ENCODE measurements around the gene TRIM14. TPM values are rescaled to one million over a fixed set of nuclear protein-coding genes. Genes with fewer than 3 reads are reported as not detected.

The TRIM14 gene
- total and polyA plus RNA-seq, 2 donors (not counting 1 experiment from before 2014, with no cell fraction given), result 22.5 to 23.9 TPM

GRCh38 chr9:98144631-98145030 is 25.6 kb upstream of the TRIM14 start:
- no peak overlapping the region for H3K4me3 Mint-ChIP-seq
- WGBS (ENCODE audit: insufficient coverage), result 66% methylated on average over 2 of the region's 3 CpGs
- TF ChIP-seq EZH2 (IDR thresholded peaks at IDR 0.05; ENCODE audit: borderline replicate concordance, insufficient read depth, low read depth, low read length, poor library complexity, severe bottlenecking), result no peak
- TF ChIP-seq, protein P1, sequence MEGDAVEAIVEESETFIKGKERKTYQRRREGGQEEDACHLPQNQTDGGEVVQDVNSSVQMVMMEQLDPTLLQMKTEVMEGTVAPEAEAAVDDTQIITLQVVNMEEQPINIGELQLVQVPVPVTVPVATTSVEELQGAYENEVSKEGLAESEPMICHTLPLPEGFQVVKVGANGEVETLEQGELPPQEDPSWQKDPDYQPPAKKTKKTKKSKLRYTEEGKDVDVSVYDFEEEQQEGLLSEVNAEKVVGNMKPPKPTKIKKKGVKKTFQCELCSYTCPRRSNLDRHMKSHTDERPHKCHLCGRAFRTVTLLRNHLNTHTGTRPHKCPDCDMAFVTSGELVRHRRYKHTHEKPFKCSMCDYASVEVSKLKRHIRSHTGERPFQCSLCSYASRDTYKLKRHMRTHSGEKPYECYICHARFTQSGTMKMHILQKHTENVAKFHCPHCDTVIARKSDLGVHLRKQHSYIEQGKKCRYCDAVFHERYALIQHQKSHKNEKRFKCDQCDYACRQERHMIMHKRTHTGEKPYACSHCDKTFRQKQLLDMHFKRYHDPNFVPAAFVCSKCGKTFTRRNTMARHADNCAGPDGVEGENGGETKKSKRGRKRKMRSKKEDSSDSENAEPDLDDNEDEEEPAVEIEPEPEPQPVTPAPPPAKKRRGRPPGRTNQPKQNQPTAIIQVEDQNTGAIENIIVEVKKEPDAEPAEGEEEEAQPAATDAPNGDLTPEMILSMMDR (IDR thresholded peaks at IDR 0.05), result no peak
- H4K20me1 ChIP-seq (ENCODE audit: control insufficient read depth, insufficient read depth, low read length, poor library complexity, severe bottlenecking), result no peaks in the 10 kb centered on the region
- no peak overlapping the region for H3K27ac ChIP-seq (ENCODE audit: low read length in 2 of 2)
- no peak overlapping the region for H3K9ac ChIP-seq (ENCODE audit: low read length)
- no peaks in the 10 kb centered on the region for H3K79me2 ChIP-seq (ENCODE audit: control insufficient read depth, insufficient read depth, low read length)
- no peak overlapping the region for H3K4me2 ChIP-seq (replicated peaks; ENCODE audit: low read depth, low read length, poor library complexity, severe bottlenecking)
- no peaks in the 10 kb centered on the region for H3K36me3 ChIP-seq (replicated peaks in 1 of 2; ENCODE audit: control extremely low read depth in 1 of 2, control insufficient read depth in 1 of 2, extremely low read depth in 1 of 2, insufficient read depth in 2 of 2, low read length in 1 of 2)
- no peaks in the 10 kb centered on the region for H3K27me3 Mint-ChIP-seq
- H3K9me3 Mint-ChIP-seq (ENCODE audit: insufficient read depth), result no peaks in the 10 kb centered on the region
- H3K9me3 ChIP-seq (ENCODE audit: control extremely low read depth in 1 of 3, control insufficient read depth in 2 of 3, insufficient read depth in 1 of 3, low read length in 2 of 3), result no peaks in the 10 kb centered on the region
- H3K27me3 ChIP-seq (replicated peaks in 1 of 4; ENCODE audit: control extremely low read depth in 1 of 4, control insufficient read depth in 3 of 4, insufficient read depth in 4 of 4, low read length in 3 of 4), result no peaks in the 10 kb centered on the region
- no peak overlapping the region for H2AFZ ChIP-seq (ENCODE audit: insufficient read depth, low read depth, low read length, poor library complexity, severe bottlenecking)
- peaks cover 8% of the 10 kb centered on the region for H3K4me1 Mint-ChIP-seq
- peaks cover 9 to 11% of the 10 kb centered on the region in 2 donors for H3K4me1 ChIP-seq (ENCODE audit: control insufficient read depth in 2 of 2, insufficient read depth in 2 of 2, low read length in 2 of 2)
- ChIA-PET CTCF (no interaction called here), POLR2A (no interaction called here)
- H3K27ac Mint-ChIP-seq, result no peak overlapping the region
- intact Hi-C loops (cut with micrococcal nuclease), result no loop called here
- no peak for DNase-seq
- no peak for ATAC-seq (ENCODE audit: low read depth)
- no peak overlapping the region for H3K4me3 ChIP-seq (ENCODE audit: control extremely low read depth in 1 of 5, extremely low read depth in 1 of 5, insufficient read depth in 1 of 5, low read depth in 2 of 5, low read length in 4 of 5)

DNA sequence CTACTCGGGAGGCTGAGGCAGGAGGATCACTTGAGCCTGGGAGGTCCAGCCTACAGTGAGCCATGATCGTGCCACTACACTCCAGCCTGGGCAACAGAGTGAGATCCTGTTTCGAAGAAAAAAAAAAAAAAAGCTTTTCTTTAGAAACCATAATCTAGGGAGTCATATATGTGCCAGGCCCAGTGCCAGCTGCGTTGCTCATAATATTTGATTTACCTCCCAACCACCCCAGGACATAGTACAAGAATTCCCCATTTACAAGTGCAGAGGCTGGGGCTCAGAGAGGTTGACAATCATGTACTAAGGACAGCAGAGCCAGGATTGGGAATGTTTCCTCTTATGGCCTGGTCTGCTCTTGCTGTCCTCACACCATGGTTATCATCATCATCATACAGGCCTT is 25.1 kb upstream of the TRIM14 start:
- Mint-ChIP-seq H3K9me3 (ENCODE audit: insufficient read depth) (no peaks in the 10 kb centered on the region), H3K27me3 (no peaks in the 10 kb centered on the region), H3K4me1 (peaks cover 8% of the 10 kb centered on the region), H3K4me3 (no peak overlapping the region), H3K27ac (no peak overlapping the region)
- no peaks in the 10 kb centered on the region for H3K27me3 ChIP-seq (replicated peaks in 1 of 4; ENCODE audit: control extremely low read depth in 1 of 4, control insufficient read depth in 3 of 4, insufficient read depth in 4 of 4, low read length in 3 of 4)
- no peaks in the 10 kb centered on the region for H3K79me2 ChIP-seq (ENCODE audit: control insufficient read depth, insufficient read depth, low read length)
- DNase-seq (no peak), ATAC-seq (ENCODE audit: low read depth) (no peak)
- ChIA-PET POLR2A (interaction anchor here (0.5 kb wide), 1 partner anchor 13 kb away, joined by 3 read pairs; no protein-coding TSS in a partner anchor), CTCF (no interaction called here)
- no peak overlapping the region for H3K4me3 ChIP-seq (ENCODE audit: control extremely low read depth in 1 of 5, extremely low read depth in 1 of 5, insufficient read depth in 1 of 5, low read depth in 2 of 5, low read length in 4 of 5)
- peaks cover 9 to 11% of the 10 kb centered on the region in 2 donors for H3K4me1 ChIP-seq (ENCODE audit: control insufficient read depth in 2 of 2, insufficient read depth in 2 of 2, low read length in 2 of 2)
- TF ChIP-seq, protein P1 (IDR thresholded peaks at IDR 0.05), result no peak
- no peak for TF ChIP-seq EZH2 (IDR thresholded peaks at IDR 0.05; ENCODE audit: borderline replicate concordance, insufficient read depth, low read depth, low read length, poor library complexity, severe bottlenecking)
- no peak overlapping the region for H3K27ac ChIP-seq (ENCODE audit: low read length in 2 of 2)
- no peaks in the 10 kb centered on the region for H4K20me1 ChIP-seq (ENCODE audit: control insufficient read depth, insufficient read depth, low read length, poor library complexity, severe bottlenecking)
- H3K9ac ChIP-seq (ENCODE audit: low read length), result no peak overlapping the region
- no peaks in the 10 kb centered on the region for H3K36me3 ChIP-seq (replicated peaks in 1 of 2; ENCODE audit: control extremely low read depth in 1 of 2, control insufficient read depth in 1 of 2, extremely low read depth in 1 of 2, insufficient read depth in 2 of 2, low read length in 1 of 2)
- H3K4me2 ChIP-seq (replicated peaks; ENCODE audit: low read depth, low read length, poor library complexity, severe bottlenecking), result no peak overlapping the region
- 100% methylated on average over 1 of the region's 4 CpGs for WGBS (ENCODE audit: insufficient coverage)
- no peak overlapping the region for H2AFZ ChIP-seq (ENCODE audit: insufficient read depth, low read depth, low read length, poor library complexity, severe bottlenecking)
- no peaks in the 10 kb centered on the region for H3K9me3 ChIP-seq (ENCODE audit: control extremely low read depth in 1 of 3, control insufficient read depth in 2 of 3, insufficient read depth in 1 of 3, low read length in 2 of 3)
- intact Hi-C loops (cut with micrococcal nuclease), result no loop called here

Data from B cell (primary cell).